K562 (cell line): ENCODE data around the gene IL10RB. TPM values are rescaled to one million over a fixed set of nuclear protein-coding genes. Genes with fewer than 3 reads are reported as not detected.
A peak's percentile ranks its signal among the peaks of the same experiment; 100 is the strongest.

ENCODE experiments used
- CREB3L1 ChIP-seq: fragments of 450-650 bp; IDR thresholded peaks from 2 replicates; pipeline ENCODE4 v1.6.1; 2014; ENCODE audit warnings: low read depth, mild to moderate bottlenecking, moderate library complexity, borderline replicate concordance
- FOXM1 ChIP-seq, 2 experiments: fragments of 450-650 bp in 1 of 2; sonication (generic) in 1 of 2; formaldehyde crosslinking in 1 of 2; IDR thresholded peaks; 2 replicates each; pipeline versions ENCODE4 v1.6.1 to v1.9.0; 2017 to 2022; ENCODE audit warnings: low read depth in 2 of 2, mild to moderate bottlenecking in 2 of 2, missing genetic modification reagents in 1 of 2, moderate library complexity in 1 of 2
- GTF2E2 ChIP-seq: fragments of 200-800 bp; sonication (Bioruptor generic); IDR thresholded peaks from 2 replicates; pipeline ENCODE4 v1.6.1; 2016; ENCODE audit warnings: missing genetic modification characterization, missing compliant biosample characterization
- KAT8 ChIP-seq: fragments of 450-650 bp; IDR thresholded peaks from 2 replicates; pipeline ENCODE4 v1.6.1; 2016; ENCODE audit warnings: low read depth, mild to moderate bottlenecking
- MAFG ChIP-seq: fragments of 450-650 bp; conservative IDR thresholded peaks from 2 replicates; pipeline ENCODE4 v1.6.1; 2016; ENCODE audit warnings: missing genetic modification characterization, missing compliant biosample characterization
- MECOM ChIP-seq: fragments of 250-450 bp; sonication (Bioruptor Pico); IDR thresholded peaks from 2 replicates; pipeline ENCODE4 v1.8.0; 2022; ENCODE audit warnings: inconsistent platforms
- NFXL1 ChIP-seq: fragments of 450-650 bp; formaldehyde crosslinking; IDR thresholded peaks from 2 replicates; pipeline ENCODE4 v1.4.0; 2021; ENCODE audit warnings: mild to moderate bottlenecking
- NONO ChIP-seq, 2 experiments: fragments of 200-400 bp in 1 of 2; fragments of 450-650 bp in 1 of 2; formaldehyde crosslinking in 1 of 2; IDR thresholded peaks; 2 replicates each; pipeline ENCODE4 v1.6.1; 2017; ENCODE audit warnings: low read depth in 2 of 2, mild to moderate bottlenecking in 2 of 2, moderate library complexity in 2 of 2, low read length in 1 of 2
- NR1H2 ChIP-seq: sonication (generic); formaldehyde crosslinking; IDR thresholded peaks from 2 replicates; pipeline ENCODE4 v1.4.0; 2020; ENCODE audit warnings: mild to moderate bottlenecking, missing genetic modification reagents
- PKNOX1 ChIP-seq: fragments of 450-650 bp; IDR thresholded peaks from 2 replicates; pipeline ENCODE4 v1.6.1; 2016
- SAFB ChIP-seq: fragments of 200-400 bp; formaldehyde crosslinking; IDR thresholded peaks from 2 replicates; pipeline ENCODE4 v1.6.1; 2017; ENCODE audit warnings: low read depth, low read length, borderline replicate concordance
- SPI1 ChIP-seq: IDR thresholded peaks from 2 replicates; pipeline ENCODE4 v1.6.1; 2011; ENCODE audit warnings: low read depth, low read length, control low read depth, borderline replicate concordance
- TOE1 ChIP-seq, 2 experiments: fragments of 450-650 bp in 1 of 2; sonication (generic) in 1 of 2; formaldehyde crosslinking in 1 of 2; IDR thresholded peaks; 2 replicates each; pipeline versions ENCODE4 v1.7.1 to v1.8.0; 2016 to 2022; ENCODE audit warnings: borderline replicate concordance in 2 of 2, mild to moderate bottlenecking in 2 of 2, antibody characterized with exemption in 1 of 2, inconsistent platforms in 1 of 2, low read depth in 1 of 2, missing genetic modification reagents in 1 of 2, moderate library complexity in 1 of 2
- ZBTB43 ChIP-seq: sonication (generic); formaldehyde crosslinking; IDR thresholded peaks from 2 replicates; pipeline ENCODE4 v1.8.0; 2023; ENCODE audit warnings: mild to moderate bottlenecking, missing genetic modification reagents
- ZBTB7A ChIP-seq: IDR thresholded peaks from 2 replicates; pipeline ENCODE4 v1.6.1; 2011; ENCODE audit warnings: low read depth, mild to moderate bottlenecking, low read length, moderate library complexity, borderline replicate concordance; ENCODE audit not compliant: control insufficient read depth
- ZNF140 ChIP-seq: fragments of 250-450 bp; sonication (Bioruptor Pico); IDR thresholded peaks from 2 replicates; pipeline ENCODE4 v1.8.0; 2021; ENCODE audit warnings: moderate library complexity, mild to moderate bottlenecking, inconsistent platforms
- polyA plus RNA-seq, 8 experiments: library from polyadenylated mRNA; depleted of rRNA in 4 of 8; stranded (reverse) in 5 of 8; unstranded in 3 of 8; fragments of >200 nt; fragmentation: Nextera tagmentation in 2 of 8; fragmentation: Illumina TruSeq in 1 of 8; extraction: Ambion mirVana in 2 of 8; extraction: Trizol in 1 of 8; gene quantifications; 2 replicates each; pipeline versions ENCODE4 v1.2.1 to v1.2.3, GENCODE V29; 2011 to 2014; ENCODE audit warnings: inconsistent platforms in 1 of 8, missing spikeins in 1 of 8
- total RNA-seq, 7 experiments: library from RNA; depleted of rRNA in 6 of 7; stranded (reverse); fragments of >200 nt in 6 of 7; fragmentation: Illumina TruSeq in 2 of 7; extraction: Trizol in 2 of 7; gene quantifications; 2 replicates each; pipeline versions ENCODE4 v1.2.1 to v1.2.3, GENCODE V29; 2011 to 2021; ENCODE audit warnings: low replicate concordance in 1 of 7
- TF ChIP-seq, protein P1 (sequence below): sonication (generic); formaldehyde crosslinking; IDR thresholded peaks from 2 replicates; pipeline ENCODE4 v1.8.1; 2023; ENCODE audit warnings: mild to moderate bottlenecking, missing genetic modification reagents

IL10RB gene
- total and polyA plus RNA-seq, 9 of the 15 experiments (the other 6 are each of a cell fraction or from before 2014, with no cell fraction given), result 10.9 to 33.8 (median 23.0) TPM

DNA sequence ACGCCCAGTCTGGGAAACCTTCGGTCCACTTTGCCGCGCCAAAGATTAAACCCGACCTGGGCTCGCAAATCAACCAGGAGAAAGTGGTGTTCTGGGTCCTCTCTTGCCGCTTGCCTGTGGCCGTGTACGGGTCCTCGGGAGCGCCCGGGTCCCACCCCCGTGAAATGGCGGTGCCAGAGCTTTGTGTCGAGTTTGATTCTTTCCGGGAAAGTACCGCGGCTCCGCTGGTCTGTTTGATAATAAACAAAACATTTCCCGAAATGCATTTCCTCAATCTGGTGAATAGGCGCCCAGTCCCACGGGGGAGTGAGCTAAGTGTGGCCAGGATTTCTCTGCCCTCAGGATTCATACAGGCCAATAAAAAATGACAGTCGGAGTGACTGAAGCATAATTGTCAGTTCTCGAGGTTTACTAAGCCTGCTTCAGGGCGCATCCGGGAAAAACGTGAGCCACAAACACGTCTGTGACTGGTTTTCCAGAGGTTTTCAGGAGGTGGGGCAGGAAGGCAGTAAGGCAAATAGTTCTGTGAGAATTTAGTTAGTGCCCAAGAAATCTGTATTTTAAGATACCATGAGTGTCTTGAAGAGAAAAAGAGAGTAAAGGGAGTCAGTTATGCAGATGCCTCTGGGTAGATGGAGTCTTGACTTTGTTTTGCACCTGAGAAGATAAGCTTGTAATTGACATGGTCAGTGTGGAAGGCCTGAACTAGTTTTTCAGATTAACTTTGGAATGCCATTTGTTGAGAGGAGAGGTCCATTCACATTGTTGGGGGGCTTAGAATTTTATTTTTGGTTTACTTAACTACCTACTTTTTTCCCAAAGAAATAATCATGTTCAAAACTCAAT, 59.3 kb downstream of the IL10RB start (continued):
- 0 out of 4 replicates have a peak, but pooled peaks of 1 of the 2 experiments have one; percentile 2 for TF ChIP-seq NONO (IDR thresholded peaks at IDR 0.05; ENCODE audit: low read depth in 2 of 2, low read length in 1 of 2)
- TF ChIP-seq TOE1 (IDR thresholded peaks at IDR 0.05; ENCODE audit: borderline replicate concordance), result no peak; the same call in 1 of the 2 replicates
- TF ChIP-seq TOE1 (CRISPR knock-in tag; IDR thresholded peaks at IDR 0.05; ENCODE audit: borderline replicate concordance, low read depth), result 0 out of 2 replicates have a peak, but pooled peaks have one; percentile 17
- TF ChIP-seq CREB3L1, result 0 out of 2 replicates have a peak, but pooled peaks have one; percentile 25
- TF ChIP-seq ZNF140 (CRISPR knock-in tag), result 0 out of 2 replicates have a peak, but pooled peaks have one; percentile 33
- TF ChIP-seq NFXL1 (CRISPR knock-in tag), result 0 out of 2 replicates have a peak, but pooled peaks have one; percentile 44
- TF ChIP-seq GTF2E2, result peak; percentile 8; the same call in 1 of the 2 replicates
- TF ChIP-seq FOXM1 (IDR thresholded peaks at IDR 0.05; ENCODE audit: low read depth), result peak; percentile 78
- no peak for TF ChIP-seq FOXM1 (CRISPR knock-in tag; IDR thresholded peaks at IDR 0.05; ENCODE audit: low read depth)
- peak; percentile 57; the same call in 1 of the 2 replicates for TF ChIP-seq KAT8
- TF ChIP-seq SAFB, result no peak
- TF ChIP-seq SPI1, result peak; percentile 80; the same call in 1 of the 2 replicates
- 0 out of 2 replicates have a peak, but pooled peaks have one; percentile 20 for TF ChIP-seq ZBTB7A
- TF ChIP-seq PKNOX1, result peak; percentile 60
- TF ChIP-seq ZBTB43 (CRISPR knock-in tag), result no peak
- TF ChIP-seq MAFG (tag), result no peak
- TF ChIP-seq, protein P1, sequence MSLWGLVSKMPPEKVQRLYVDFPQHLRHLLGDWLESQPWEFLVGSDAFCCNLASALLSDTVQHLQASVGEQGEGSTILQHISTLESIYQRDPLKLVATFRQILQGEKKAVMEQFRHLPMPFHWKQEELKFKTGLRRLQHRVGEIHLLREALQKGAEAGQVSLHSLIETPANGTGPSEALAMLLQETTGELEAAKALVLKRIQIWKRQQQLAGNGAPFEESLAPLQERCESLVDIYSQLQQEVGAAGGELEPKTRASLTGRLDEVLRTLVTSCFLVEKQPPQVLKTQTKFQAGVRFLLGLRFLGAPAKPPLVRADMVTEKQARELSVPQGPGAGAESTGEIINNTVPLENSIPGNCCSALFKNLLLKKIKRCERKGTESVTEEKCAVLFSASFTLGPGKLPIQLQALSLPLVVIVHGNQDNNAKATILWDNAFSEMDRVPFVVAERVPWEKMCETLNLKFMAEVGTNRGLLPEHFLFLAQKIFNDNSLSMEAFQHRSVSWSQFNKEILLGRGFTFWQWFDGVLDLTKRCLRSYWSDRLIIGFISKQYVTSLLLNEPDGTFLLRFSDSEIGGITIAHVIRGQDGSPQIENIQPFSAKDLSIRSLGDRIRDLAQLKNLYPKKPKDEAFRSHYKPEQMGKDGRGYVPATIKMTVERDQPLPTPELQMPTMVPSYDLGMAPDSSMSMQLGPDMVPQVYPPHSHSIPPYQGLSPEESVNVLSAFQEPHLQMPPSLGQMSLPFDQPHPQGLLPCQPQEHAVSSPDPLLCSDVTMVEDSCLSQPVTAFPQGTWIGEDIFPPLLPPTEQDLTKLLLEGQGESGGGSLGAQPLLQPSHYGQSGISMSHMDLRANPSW (CRISPR knock-in tag), result peak; percentile 70; the same call in 1 of the 2 replicates
- TF ChIP-seq MECOM (CRISPR knock-in tag), result peak; percentile 63; the same call in 1 of the 2 replicates
- peak; percentile 81; the same call in 1 of the 2 replicates for TF ChIP-seq NR1H2 (CRISPR knock-in tag)
